HUES48 (cell line): ENCODE data around the gene ESR1.

Experiments used
- H3K27ac ChIP-seq: one replicate; pipeline ENCODE4 v1.7.0; 2013; ENCODE audit warnings: low read depth, low read length, inconsistent platforms
- H3K27me3 ChIP-seq: 2 replicates; pipeline ENCODE4 v1.6.1; 2013; ENCODE audit warnings: mild to moderate bottlenecking, low read length; ENCODE audit not compliant: control insufficient read depth, insufficient read depth
- H3K36me3 ChIP-seq: 2 replicates; pipeline ENCODE4 v1.6.1; 2013; ENCODE audit warnings: low read length; ENCODE audit not compliant: control insufficient read depth, insufficient read depth
- H3K4me1 ChIP-seq: 2 replicates; pipeline ENCODE4 v1.6.1; 2013; ENCODE audit warnings: mild to moderate bottlenecking, low read length; ENCODE audit not compliant: control insufficient read depth, insufficient read depth
- H3K4me3 ChIP-seq: 2 replicates; pipeline ENCODE4 v1.5.1; 2013; ENCODE audit warnings: mild to moderate bottlenecking, low read depth, low read length
- H3K9ac ChIP-seq: 2 replicates; pipeline ENCODE4 v1.6.1; 2013; ENCODE audit warnings: mild to moderate bottlenecking, low read depth, low read length, moderate library complexity
- H3K9me3 ChIP-seq: 2 replicates; pipeline ENCODE4 v1.6.1; 2013; ENCODE audit warnings: low read length; ENCODE audit not compliant: control insufficient read depth, insufficient read depth

ESR1 gene

GRCh38 chr6:152117156-152118133 is 310.0 kb downstream of the ESR1 start:
- Histone ChIP-seq H3K27ac (no peak overlapping the region), H3K36me3 (no peaks in the 10 kb centered on the region), H3K4me3 (no peak overlapping the region)

GRCh38 chr6:152118224-152118623 is 310.7 kb downstream of the ESR1 start:
- no peaks in the 10 kb centered on the region for H3K27me3 ChIP-seq
- H3K9ac ChIP-seq: no peak overlapping the region
- no peak overlapping the region for H3K27ac ChIP-seq
- no peaks in the 10 kb centered on the region for H3K36me3 ChIP-seq
- no peaks in the 10 kb centered on the region for H3K9me3 ChIP-seq
- H3K4me3 ChIP-seq: no peak overlapping the region
- no peaks in the 10 kb centered on the region for H3K4me1 ChIP-seq

More at GRCh38 chr6:152117156-152118133, 310.0 kb downstream of the ESR1 start:
- Histone ChIP-seq H3K27me3 (no peaks in the 10 kb centered on the region), H3K4me1 (no peaks in the 10 kb centered on the region), H3K9ac (no peak overlapping the region), H3K9me3 (no peaks in the 10 kb centered on the region)

- Histone ChIP-seq H3K27me3 (no peaks in the 10 kb centered on the region), H3K9ac (no peak overlapping the region), H3K4me1 (no peaks in the 10 kb centered on the region), H3K4me3 (no peak overlapping the region), H3K27ac (no peak overlapping the region), H3K36me3 (no peaks in the 10 kb centered on the region), H3K9me3 (no peaks in the 10 kb centered on the region)
Measured at GRCh38 chr6:152118678-152119077, 311.2 kb downstream of the ESR1 start.

- H3K36me3 ChIP-seq: no peaks in the 10 kb centered on the region
- H3K9ac ChIP-seq: no peak overlapping the region
Measured at GRCh38 chr6:152119831-152120230, 312.3 kb downstream of the ESR1 start.

GRCh38 chr6:152121910-152122309 is 314.4 kb downstream of the ESR1 start:
- Histone ChIP-seq H3K9me3 (no peaks in the 10 kb centered on the region), H3K4me3 (no peak overlapping the region), H3K36me3 (no peaks in the 10 kb centered on the region), H3K27me3 (no peaks in the 10 kb centered on the region), H3K27ac (no peak overlapping the region), H3K4me1 (no peaks in the 10 kb centered on the region), H3K9ac (no peak overlapping the region)

More at GRCh38 chr6:152119831-152120230, 312.3 kb downstream of the ESR1 start:
- H3K4me3 ChIP-seq: no peak overlapping the region
- no peaks in the 10 kb centered on the region for H3K4me1 ChIP-seq
- no peaks in the 10 kb centered on the region for H3K9me3 ChIP-seq
- no peaks in the 10 kb centered on the region for H3K27me3 ChIP-seq
- no peak overlapping the region for H3K27ac ChIP-seq

GRCh38 chr6:152122434-152122833 is 315.0 kb downstream of the ESR1 start:
- no peak overlapping the region for H3K4me3 ChIP-seq
- H3K9me3 ChIP-seq: no peaks in the 10 kb centered on the region
- no peak overlapping the region for H3K27ac ChIP-seq
- no peaks in the 10 kb centered on the region for H3K36me3 ChIP-seq
- H3K4me1 ChIP-seq: no peaks in the 10 kb centered on the region
- H3K9ac ChIP-seq: no peak overlapping the region
- no peaks in the 10 kb centered on the region for H3K27me3 ChIP-seq

GRCh38 chr6:152123076-152123475 is 315.6 kb downstream of the ESR1 start:
- no peaks in the 10 kb centered on the region for H3K27me3 ChIP-seq
- H3K4me3 ChIP-seq: no peak overlapping the region
- no peak overlapping the region for H3K27ac ChIP-seq
- H3K4me1 ChIP-seq: no peaks in the 10 kb centered on the region
- no peak overlapping the region for H3K9ac ChIP-seq
- no peaks in the 10 kb centered on the region for H3K9me3 ChIP-seq
- no peaks in the 10 kb centered on the region for H3K36me3 ChIP-seq

- H3K36me3 ChIP-seq: no peaks in the 10 kb centered on the region
- no peak overlapping the region for H3K9ac ChIP-seq
- no peaks in the 10 kb centered on the region for H3K4me1 ChIP-seq
- H3K27me3 ChIP-seq: no peaks in the 10 kb centered on the region
- no peak overlapping the region for H3K4me3 ChIP-seq
- H3K9me3 ChIP-seq: no peaks in the 10 kb centered on the region
- no peak overlapping the region for H3K27ac ChIP-seq
Measured at GRCh38 chr6:152124429-152125074, 317.1 kb downstream of the ESR1 start.

- Histone ChIP-seq H3K4me3 (no peak overlapping the region), H3K9ac (no peak overlapping the region), H3K9me3 (no peaks in the 10 kb centered on the region), H3K27ac (no peak overlapping the region), H3K36me3 (no peaks in the 10 kb centered on the region), H3K27me3 (no peaks in the 10 kb centered on the region), H3K4me1 (no peaks in the 10 kb centered on the region)
Measured at GRCh38 chr6:152127432-152128165, 320.1 kb downstream of the ESR1 start.

GRCh38 chr6:152129691-152130151 is 322.2 kb downstream of the ESR1 start:
- Histone ChIP-seq H3K27ac (no peak overlapping the region), H3K36me3 (no peaks in the 10 kb centered on the region), H3K9ac (no peak overlapping the region), H3K27me3 (no peaks in the 10 kb centered on the region), H3K4me3 (no peak overlapping the region), H3K4me1 (no peaks in the 10 kb centered on the region), H3K9me3 (no peaks in the 10 kb centered on the region)
